SK-N-SH (cell line): ENCODE results near the gene PRKN. TPM values are rescaled to one million over a fixed set of nuclear protein-coding genes. Genes with fewer than 3 reads are reported as not detected.

Experiments
- CTCF ChIA-PET: fragments of 300-600, 350-600 bp; formaldehyde crosslinking; extraction: SDS; loops from one replicate; lab custom pipeline; 2021; lab: Yijun Ruan, JAX
- POLR2A ChIA-PET: fragments of 350-600 bp; sonication (Branson Sonifier 250); formaldehyde crosslinking; extraction: SDS; loops from one replicate; lab custom pipeline; 2020; ENCODE audit warnings: antibody characterized with exemption, inconsistent platforms; lab: Yijun Ruan, JAX
- DNase-seq: peaks from one replicate; pipeline ENCODE4 v3.0.0; 2012
- H2AFZ ChIP-seq: fragments of 200-600 bp; sonication (generic); 2 replicates; pipeline ENCODE4 v1.8.1; 2016; ENCODE audit warnings: antibody characterized with exemption, mild to moderate bottlenecking, low read depth
- H3F3A ChIP-seq: fragments of 200-600 bp; sonication (generic); replicated peaks from 2 replicates; pipeline ENCODE3; 2016; ENCODE audit warnings: antibody characterized with exemption, mild to moderate bottlenecking; ENCODE audit not compliant: insufficient read depth
- H3K27ac ChIP-seq, 2 experiments: fragments of 200-500 bp in 1 of 2; fragments of 200-600 bp in 1 of 2; sonication (Bioruptor generic) in 1 of 2; sonication (generic), shearing (Covaris generic) in 1 of 2; 2 replicates each; pipeline versions ENCODE4 v1.5.1 to v1.6.1; 2014 to 2016; ENCODE audit warnings: low read depth in 2 of 2, inconsistent platforms in 1 of 2, low read length in 1 of 2, mild to moderate bottlenecking in 1 of 2, mixed read lengths in 1 of 2
- H3K27me3 ChIP-seq: fragments of 200-600 bp; sonication (generic), shearing (Covaris generic); 2 replicates; pipeline ENCODE4 v1.6.1; 2016; ENCODE audit warnings: mixed run types; ENCODE audit not compliant: insufficient read depth
- H3K36me3 ChIP-seq, 2 experiments: fragments of 200-500 bp in 1 of 2; fragments of 200-600 bp in 1 of 2; sonication (Bioruptor generic) in 1 of 2; sonication (generic) in 1 of 2; replicated peaks in 1 of 2; 2 replicates each; pipeline versions ENCODE3 to v1.5.1; 2014 to 2016; ENCODE audit warnings: low read length in 1 of 2, mild to moderate bottlenecking in 1 of 2; ENCODE audit not compliant: insufficient read depth in 2 of 2, control insufficient read depth in 1 of 2
- H3K4me1 ChIP-seq, 2 experiments: fragments of 200-500 bp in 1 of 2; fragments of 200-600 bp in 1 of 2; sonication (Bioruptor generic) in 1 of 2; sonication (generic), shearing (Covaris generic) in 1 of 2; 2 replicates each; pipeline versions ENCODE4 v1.5.1 to v1.6.1; 2014 to 2016; ENCODE audit warnings: low read depth in 1 of 2, low read length in 1 of 2, mixed run types in 1 of 2; ENCODE audit not compliant: insufficient read depth in 2 of 2, control insufficient read depth in 1 of 2
- H3K4me2 ChIP-seq: fragments of 200-600 bp; sonication (generic), shearing (Covaris generic); 2 replicates; pipeline ENCODE4 v1.6.1; 2017; ENCODE audit warnings: mixed run types
- H3K4me3 ChIP-seq, 2 experiments: fragments of 200-500 bp in 1 of 2; fragments of 200-600 bp in 1 of 2; sonication (Bioruptor generic) in 1 of 2; sonication (generic), shearing (Covaris generic) in 1 of 2; 2 replicates each; pipeline versions ENCODE4 v1.5.1 to v1.8.1; 2014 to 2016; ENCODE audit warnings: low read depth in 2 of 2, inconsistent platforms in 1 of 2, low read length in 1 of 2, mild to moderate bottlenecking in 1 of 2, mixed read lengths in 1 of 2, moderate library complexity in 1 of 2
- H3K79me2 ChIP-seq: fragments of 200-600 bp; sonication (generic); 2 replicates; pipeline ENCODE4 v1.8.1; 2017; ENCODE audit warnings: mild to moderate bottlenecking; ENCODE audit not compliant: insufficient read depth
- H3K9ac ChIP-seq: fragments of 200-600 bp; sonication (generic); 2 replicates; pipeline ENCODE4 v1.6.1; 2017; ENCODE audit warnings: mixed run types
- H3K9me2 ChIP-seq: fragments of 200-600 bp; sonication (generic); 2 replicates; pipeline ENCODE4 v1.6.1; 2017; ENCODE audit warnings: mixed run types
- H3K9me3 ChIP-seq: fragments of 200-600 bp; sonication (generic); 2 replicates; pipeline ENCODE4 v1.6.1; 2017; ENCODE audit warnings: mixed run types, mild to moderate bottlenecking, moderate library complexity
- H4K20me1 ChIP-seq: fragments of 200-600 bp; sonication (generic); 2 replicates; pipeline ENCODE4 v1.6.1; 2017; ENCODE audit warnings: mild to moderate bottlenecking, mixed run types; ENCODE audit not compliant: insufficient read depth
- CTCF ChIP-seq: fragments of 200-600 bp; sonication (generic); IDR thresholded peaks from 2 replicates; pipeline ENCODE4 v1.6.1; 2017; ENCODE audit warnings: antibody characterized with exemption, mild to moderate bottlenecking, moderate library complexity
- ELF1 ChIP-seq: IDR thresholded peaks from 2 replicates; pipeline ENCODE4 v1.4.0; 2012
- FOXJ3 ChIP-seq: sonication (generic); formaldehyde crosslinking; IDR thresholded peaks from 2 replicates; pipeline ENCODE4 v1.5.1; 2020; ENCODE audit warnings: mild to moderate bottlenecking, missing genetic modification reagents
- RCOR1 ChIP-seq: fragments of 150-350 bp; IDR thresholded peaks from 2 replicates; pipeline ENCODE4 v1.6.1; 2017; ENCODE audit warnings: antibody characterized with exemption, low read length
- SMC3 ChIP-seq: IDR thresholded peaks from 2 replicates; pipeline ENCODE4 v1.6.1; 2012; ENCODE audit warnings: low read depth, low read length, improper control_type of control experiment
- TCF12 ChIP-seq: IDR thresholded peaks from 2 replicates; pipeline ENCODE4 v1.4.0; 2012
- TEAD4 ChIP-seq: IDR thresholded peaks from 2 replicates; pipeline ENCODE4 v1.4.0; 2012; ENCODE audit warnings: mild to moderate bottlenecking, borderline replicate concordance; ENCODE audit not compliant: insufficient read depth
- YY1 ChIP-seq: IDR thresholded peaks from 2 replicates; pipeline ENCODE4 v1.4.0; 2012; ENCODE audit warnings: low read depth, mild to moderate bottlenecking
- ZBTB33 ChIP-seq: IDR thresholded peaks from 2 replicates; pipeline ENCODE4 v1.4.0; 2012; ENCODE audit warnings: low read depth, borderline replicate concordance
- WGBS: methylation state at CpG from one replicate; pipeline ENCODE4 v1.1.6; 2017; ENCODE audit warnings: low lambda C conversion rate; 5-methylcytosine and 5-hydroxymethylcytosine counted together
- polyA plus RNA-seq, 3 experiments: library from polyadenylated mRNA; depleted of rRNA; stranded (reverse); fragments of >200 nt; gene quantifications; 2 replicates each; pipeline ENCODE4 v1.2.3, GENCODE V29; 2012

Gene PRKN
- polyA plus RNA-seq, 1 of the 3 experiments (the other 2 are of a cell fraction): 0.76 TPM

GRCh38 chr6:162344646-162345010 is 382.9 kb downstream of the PRKN start (continued):
- TF ChIP-seq CTCF (no peak), RCOR1 (no peak), ZBTB33 (no peak), ELF1 (no peak)

GRCh38 chr6:162343936-162344645 is 383.5 kb downstream of the PRKN start:
- H3K27ac ChIP-seq: no peak overlapping the region
- H2AFZ ChIP-seq: no peak overlapping the region
- no peaks in the 10 kb centered on the region for H3K27me3 ChIP-seq
- no peaks in the 10 kb centered on the region for H3K79me2 ChIP-seq
- H3K36me3 ChIP-seq: no peaks in the 10 kb centered on the region
- H4K20me1 ChIP-seq: no peaks in the 10 kb centered on the region
- 37% methylated on average over 8 of the region's 8 CpGs for WGBS
- DNase-seq: no peak
- no peak overlapping the region for H3K9ac ChIP-seq
- ChIA-PET CTCF (no interaction called here), POLR2A (no interaction called here)
- no peaks in the 10 kb centered on the region for H3F3A ChIP-seq
- no peaks in the 10 kb centered on the region for H3K9me2 ChIP-seq
- no peak overlapping the region for H3K4me2 ChIP-seq
- H3K4me3 ChIP-seq: no peak overlapping the region
- TF ChIP-seq SMC3 (no peak), YY1 (no peak), FOXJ3 (CRISPR knock-in tag) (no peak), ZBTB33 (no peak), TEAD4 (no peak), RCOR1 (no peak), CTCF (no peak), TCF12 (no peak)
- no peaks in the 10 kb centered on the region for H3K9me3 ChIP-seq
- no peaks in the 10 kb centered on the region; a peak in 1 of 4 replicates for H3K4me1 ChIP-seq
